K562 (cell line): Measurements from ENCODE around the gene ATP10B. TPM values are rescaled to one million over a fixed set of nuclear protein-coding genes. Genes with fewer than 3 reads are reported as not detected.

Experiments used
- ATAC-seq: fragments of 200-7000 bp; cut with Tn5 transposase; 3 replicates; pipeline ENCODE4 v1.9.1; 2020; ENCODE audit warnings: moderate library complexity
- BruUV-seq: library from RNA; stranded (reverse); fragments of 400-500 nt; replicated peaks from 2 replicates; lab custom pipeline; 2021; lab: Mats Ljungman, UMichigan
- CTCF ChIA-PET: fragments of 300-600 bp; formaldehyde crosslinking; extraction: SDS; loops from one replicate; lab custom pipeline; 2021; ENCODE audit warnings: low intra/inter-chr PET ratio; lab: Yijun Ruan, JAX
- POLR2A ChIA-PET: fragments of 300-600, 350-650 bp; sonication (Branson Sonifier 250); formaldehyde crosslinking; extraction: SDS; loops from one replicate; lab custom pipeline; 2021; ENCODE audit warnings: antibody characterized with exemption, inconsistent platforms; lab: Yijun Ruan, JAX
- DNase-seq, 4 experiments: peaks; one replicate each; pipeline versions ENCODE4 v3.0.0 to v3.0.0-alpha.2; 2011 to 2018; ENCODE audit warnings: low spot score in 3 of 4, mixed read lengths in 3 of 4; ENCODE audit errors: extremely low read depth in 1 of 4
- FAIRE-seq: peaks from 2 replicates; lab custom pipeline; 2011; peaks lifted over from hg19 to GRCh38; lab: Jason Lieb, UNC
- H2AFZ ChIP-seq: 2 replicates; pipeline ENCODE4 v1.6.0; 2011; ENCODE audit warnings: low read depth, low read length, control low read depth, inconsistent platforms
- H3K27ac ChIP-seq: fragments of 200-600 bp; 3 replicates; pipeline ENCODE4 v1.8.0; 2011; ENCODE audit warnings: low read depth, mild to moderate bottlenecking, control low read depth, inconsistent platforms, low read length, moderate library complexity, mixed read lengths; ENCODE audit errors: extremely low read depth
- H3K27me3 ChIP-seq, 2 experiments: fragments of 300-600 bp in 1 of 2; 2 replicates in 1 of 2; 3 replicates in 1 of 2; pipeline versions ENCODE4 v1.6.0 to v1.8.0; 2011; ENCODE audit warnings: inconsistent platforms in 2 of 2, low read length in 2 of 2, mild to moderate bottlenecking in 1 of 2, mixed read lengths in 1 of 2, moderate library complexity in 1 of 2; ENCODE audit not compliant: control insufficient read depth in 2 of 2, insufficient read depth in 2 of 2
- H3K36me3 ChIP-seq: fragments of 300-600 bp; 3 replicates; pipeline ENCODE4 v1.8.0; 2011; ENCODE audit warnings: mild to moderate bottlenecking, low read length, inconsistent platforms; ENCODE audit not compliant: control insufficient read depth, insufficient read depth
- H3K4me1 ChIP-seq, 2 experiments: fragments of 200-600 bp in 1 of 2; replicated peaks in 1 of 2; 2 replicates in 1 of 2; 3 replicates in 1 of 2; pipeline versions ENCODE4 v1.5.1 to v1.8.0; 2011; ENCODE audit warnings: inconsistent platforms in 2 of 2, low read length in 2 of 2, mild to moderate bottlenecking in 1 of 2, mixed read lengths in 1 of 2, moderate library complexity in 1 of 2; ENCODE audit not compliant: control insufficient read depth in 2 of 2, insufficient read depth in 2 of 2
- H3K4me2 ChIP-seq: 2 replicates; pipeline ENCODE4 v1.6.1; 2011; ENCODE audit warnings: low read length, control low read depth, inconsistent platforms, mixed read lengths; ENCODE audit not compliant: insufficient read depth
- H3K4me3 ChIP-seq: fragments of 200-600 bp; sonication (generic), shearing (Covaris generic); 2 replicates; pipeline ENCODE4 v1.5.1; 2016; ENCODE audit warnings: control low read depth, inconsistent platforms
- H3K79me2 ChIP-seq: fragments of 200-600 bp; 3 replicates; pipeline ENCODE4 v1.8.0; 2011; ENCODE audit warnings: low read length, inconsistent platforms; ENCODE audit not compliant: control insufficient read depth, insufficient read depth
- H3K9ac ChIP-seq, 2 experiments: 2 replicates each; pipeline versions ENCODE4 v1.6.0 to v1.6.1; 2011; ENCODE audit warnings: low read depth in 2 of 2, low read length in 2 of 2, control low read depth in 1 of 2, inconsistent platforms in 1 of 2, mild to moderate bottlenecking in 1 of 2, mixed read lengths in 1 of 2; ENCODE audit not compliant: insufficient read depth in 1 of 2
- H3K9me1 ChIP-seq: one replicate; pipeline ENCODE4 v1.6.0; 2011; ENCODE audit warnings: inconsistent platforms, mild to moderate bottlenecking, low read length, moderate library complexity; ENCODE audit not compliant: control insufficient read depth, insufficient read depth
- H3K9me3 ChIP-seq: replicated peaks from 2 replicates; pipeline ENCODE4 v1.5.1; 2011; ENCODE audit warnings: low read depth, low read length, inconsistent platforms; ENCODE audit not compliant: control insufficient read depth, insufficient read depth
- H4K20me1 ChIP-seq: replicated peaks from 2 replicates; pipeline ENCODE4 v1.6.1; 2011; ENCODE audit warnings: low read length, inconsistent platforms, mixed read lengths; ENCODE audit not compliant: control insufficient read depth, insufficient read depth
- DNMT1 ChIP-seq: fragments of 450-650 bp; IDR thresholded peaks from 2 replicates; pipeline ENCODE4 v1.6.1; 2016; ENCODE audit warnings: antibody characterized with exemption, mild to moderate bottlenecking
- HIVEP1 ChIP-seq: fragments of 250-450 bp; sonication (Bioruptor Pico); IDR thresholded peaks from 2 replicates; pipeline ENCODE4 v1.4.0; 2020; ENCODE audit warnings: mild to moderate bottlenecking
- HMGN3 ChIP-seq: IDR thresholded peaks from 2 replicates; pipeline ENCODE4 v1.6.1; 2011; ENCODE audit warnings: borderline replicate concordance, low read depth, mild to moderate bottlenecking, mixed read lengths, low read length; ENCODE audit not compliant: insufficient read length; ENCODE audit errors: extremely low read depth
- KDM4B ChIP-seq, 2 experiments: fragments of 450-650 bp in 1 of 2; sonication (generic) in 1 of 2; IDR thresholded peaks; 2 replicates each; pipeline ENCODE4 v1.6.1; 2016 to 2017; ENCODE audit warnings: borderline replicate concordance in 2 of 2, antibody characterized with exemption in 1 of 2, low read depth in 1 of 2, mild to moderate bottlenecking in 1 of 2
- MCM3 ChIP-seq: fragments of 450-650 bp; IDR thresholded peaks from 2 replicates; pipeline ENCODE4 v1.6.1; 2016
- PRPF4 ChIP-seq: fragments of 200-400 bp; formaldehyde crosslinking; IDR thresholded peaks from one replicate; pipeline ENCODE4 v1.6.1; 2017; ENCODE audit warnings: low read length, low read depth, mild to moderate bottlenecking; ENCODE audit not compliant: insufficient read depth, poor library complexity, severe bottlenecking
- PTBP1 ChIP-seq: fragments of 200-400 bp; formaldehyde crosslinking; IDR thresholded peaks from 2 replicates; pipeline ENCODE4 v1.6.1; 2017; ENCODE audit warnings: low read depth, low read length
- PURB ChIP-seq: sonication (generic); formaldehyde crosslinking; IDR thresholded peaks from 2 replicates; pipeline ENCODE4 v1.9.0; 2021; ENCODE audit warnings: low read depth, mild to moderate bottlenecking, missing genetic modification reagents
- RHOXF2B ChIP-seq: fragments of 250-450 bp; sonication (Bioruptor Pico); conservative IDR thresholded peaks from 2 replicates; pipeline ENCODE4 v1.5.1; 2021
- SMAD2 ChIP-seq: fragments of 150-350 bp; IDR thresholded peaks from 2 replicates; pipeline ENCODE4 v1.6.1; 2014; ENCODE audit warnings: low read depth, mild to moderate bottlenecking, low read length
- SUPT5H ChIP-seq: fragments of 450-650 bp; IDR thresholded peaks from 2 replicates; pipeline ENCODE4 v1.6.1; 2016
- TAL1 ChIP-seq: fragments of 450-650 bp; IDR thresholded peaks from 2 replicates; pipeline ENCODE4 v1.6.1; 2016; ENCODE audit warnings: mild to moderate bottlenecking
- TSHZ1 ChIP-seq: fragments of 250-450 bp; sonication (Bioruptor Pico); IDR thresholded peaks from 2 replicates; pipeline ENCODE4 v1.4.0; 2020; ENCODE audit warnings: mild to moderate bottlenecking, moderate library complexity
- ZNF785 ChIP-seq: fragments of 250-450 bp; sonication (Bioruptor Pico); IDR thresholded peaks from 2 replicates; pipeline ENCODE4 v1.4.0; 2020; ENCODE audit warnings: mild to moderate bottlenecking
- WGBS: fragments of 100-300 bp; shearing (Covaris generic); methylation state at CpG from one replicate; pipeline ENCODE4 v1.1.6; 2016; ENCODE audit warnings: low coverage, mixed read lengths; ENCODE audit not compliant: insufficient coverage; ENCODE audit errors: missing lambda C conversion rate; 5-methylcytosine and 5-hydroxymethylcytosine counted together
- in situ Hi-C: fragments of 300-500 bp; cut with MboI; formaldehyde crosslinking; loops from 4 replicates; pipeline ENCODE4 v1.15.0; 2018; ENCODE audit warnings: inconsistent platforms, mixed read lengths
- intact Hi-C: fragments of 100-400 bp; cut with micrococcal nuclease; formaldehyde crosslinking; loops from 2 replicates; pipeline ENCODE4 v1.14.2; 2022
- polyA plus RNA-seq, 8 experiments: library from polyadenylated mRNA; depleted of rRNA in 4 of 8; stranded (reverse) in 5 of 8; unstranded in 3 of 8; fragments of >200 nt; fragmentation: Nextera tagmentation in 2 of 8; fragmentation: Illumina TruSeq in 1 of 8; extraction: Ambion mirVana in 2 of 8; extraction: Trizol in 1 of 8; gene quantifications; 2 replicates each; pipeline versions ENCODE4 v1.2.1 to v1.2.3, GENCODE V29; 2011 to 2014; ENCODE audit warnings: inconsistent platforms in 1 of 8, missing spikeins in 1 of 8
- total RNA-seq, 7 experiments: library from RNA; depleted of rRNA in 6 of 7; stranded (reverse); fragments of >200 nt in 6 of 7; fragmentation: Illumina TruSeq in 2 of 7; extraction: Trizol in 2 of 7; gene quantifications; 2 replicates each; pipeline versions ENCODE4 v1.2.1 to v1.2.3, GENCODE V29; 2011 to 2021; ENCODE audit warnings: low replicate concordance in 1 of 7
- TF ChIP-seq, protein P1 (sequence below), 3 experiments: fragments of 200-800 bp in 1 of 3; sonication (Bioruptor generic) in 1 of 3; sonication (generic) in 1 of 3; formaldehyde crosslinking in 1 of 3; IDR thresholded peaks; 2 replicates each; pipeline versions ENCODE4 v1.6.1 to v1.8.0; 2016 to 2022; ENCODE audit warnings: mild to moderate bottlenecking in 2 of 3, missing compliant biosample characterization in 2 of 3, missing genetic modification characterization in 2 of 3, missing genetic modification reagents in 1 of 3
- TF ChIP-seq, protein P2 (sequence below): fragments of 450-650 bp; formaldehyde crosslinking; IDR thresholded peaks from 2 replicates; pipeline ENCODE4 v1.4.0; 2020; ENCODE audit warnings: mild to moderate bottlenecking, moderate library complexity

Gene ATP10B
- total and polyA plus RNA-seq, 9 of the 15 experiments (the other 6 are each of a cell fraction or from before 2014, with no cell fraction given) = 0.04 TPM; not detected in 8

GRCh38 chr5:160521392-160521663, 330.7 kb downstream of the ATP10B start (continued):
- TF ChIP-seq TSHZ1 (CRISPR knock-in tag) (no peak), HIVEP1 (no peak)

GRCh38 chr5:160520609-160521391, 331.2 kb downstream of the ATP10B start:
- FAIRE-seq (no peak), ATAC-seq (no peak), DNase-seq (no peak)
- Histone ChIP-seq H3K9me3 (no peaks in the 10 kb centered on the region), H4K20me1 (no peaks in the 10 kb centered on the region), H3K9me1 (no peaks in the 10 kb centered on the region), H3K4me1 (no peaks in the 10 kb centered on the region), H3K4me3 (no peak overlapping the region), H3K79me2 (no peaks in the 10 kb centered on the region), H3K27me3 (no peaks in the 10 kb centered on the region; a peak in 1 of 5 replicates), H3K36me3 (no peaks in the 10 kb centered on the region), H3K9ac (no peak overlapping the region), H2AFZ (no peak overlapping the region), H3K27ac (no peak overlapping the region), H3K4me2 (no peak overlapping the region)
- in situ Hi-C loops = no loop called here
- intact Hi-C loops = no loop called here
- CTCF ChIA-PET = no interaction called here
- POLR2A ChIA-PET = no interaction called here
- no TSS peak for BruUV-seq
- 1% methylated on average over 6 of the region's 6 CpGs for WGBS
- no peak for TF ChIP-seq PRPF4
- TF ChIP-seq, protein P1, sequence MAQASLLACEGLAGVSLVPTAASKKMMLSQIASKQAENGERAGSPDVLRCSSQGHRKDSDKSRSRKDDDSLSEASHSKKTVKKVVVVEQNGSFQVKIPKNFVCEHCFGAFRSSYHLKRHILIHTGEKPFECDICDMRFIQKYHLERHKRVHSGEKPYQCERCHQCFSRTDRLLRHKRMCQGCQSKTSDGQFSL (CRISPR knock-in tag; IDR thresholded peaks at IDR 0.05) = no peak
- TF ChIP-seq, protein P1 (tag; IDR thresholded peaks at IDR 0.05) = no peak
- no peak for TF ChIP-seq SMAD2
- TF ChIP-seq PTBP1 = no peak
- no peak for TF ChIP-seq HMGN3
- TF ChIP-seq SUPT5H = no peak
- no peak for TF ChIP-seq RHOXF2B (CRISPR knock-in tag)
- TF ChIP-seq MCM3 = no peak
- no peak for TF ChIP-seq KDM4B (IDR thresholded peaks at IDR 0.05; ENCODE audit: borderline replicate concordance in 2 of 2, low read depth in 1 of 2)
- TF ChIP-seq, protein P2, sequence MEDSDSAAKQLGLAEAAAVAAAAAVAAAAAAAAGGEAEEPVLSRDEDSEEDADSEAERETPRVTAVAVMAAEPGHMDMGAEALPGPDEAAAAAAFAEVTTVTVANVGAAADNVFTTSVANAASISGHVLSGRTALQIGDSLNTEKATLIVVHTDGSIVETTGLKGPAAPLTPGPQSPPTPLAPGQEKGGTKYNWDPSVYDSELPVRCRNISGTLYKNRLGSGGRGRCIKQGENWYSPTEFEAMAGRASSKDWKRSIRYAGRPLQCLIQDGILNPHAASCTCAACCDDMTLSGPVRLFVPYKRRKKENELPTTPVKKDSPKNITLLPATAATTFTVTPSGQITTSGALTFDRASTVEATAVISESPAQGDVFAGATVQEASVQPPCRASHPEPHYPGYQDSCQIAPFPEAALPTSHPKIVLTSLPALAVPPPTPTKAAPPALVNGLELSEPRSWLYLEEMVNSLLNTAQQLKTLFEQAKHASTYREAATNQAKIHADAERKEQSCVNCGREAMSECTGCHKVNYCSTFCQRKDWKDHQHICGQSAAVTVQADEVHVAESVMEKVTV (CRISPR knock-in tag) = no peak
- no peak for TF ChIP-seq PURB (CRISPR knock-in tag)
- no peak for TF ChIP-seq DNMT1
- no peak for TF ChIP-seq TAL1
- no peak for TF ChIP-seq ZNF785 (CRISPR knock-in tag)
